Lower lobe of right lung (tissue), 2 donors: ENCODE data around the gene MPPE1. TPM values are rescaled to one million over a fixed set of nuclear protein-coding genes. Genes with fewer than 3 reads are reported as not detected.

Experiments used
- ATAC-seq, 2 donors: fragments of 200-7000 bp; cut with Tn5 transposase; one replicate each; pipeline ENCODE4 v1.9.1; 2020 to 2022; ENCODE audit warnings: mild to moderate bottlenecking in 2 of 2, moderate library complexity in 2 of 2
- DNase-seq: peaks from one replicate; pipeline ENCODE4 v3.0.0-alpha.2; 2020
- H3K27ac ChIP-seq: fragments of 200-600 bp; one replicate; pipeline ENCODE4 v1.8.0; 2022
- H3K27me3 ChIP-seq: fragments of 200-600 bp; one replicate; pipeline ENCODE4 v1.8.0; 2022; ENCODE audit warnings: low read depth
- H3K36me3 ChIP-seq: fragments of 200-600 bp; one replicate; pipeline ENCODE4 v1.8.0; 2022; ENCODE audit warnings: mild to moderate bottlenecking
- H3K4me1 ChIP-seq: fragments of 200-600 bp; one replicate; pipeline ENCODE4 v1.8.0; 2022
- H3K4me3 ChIP-seq: fragments of 200-600 bp; one replicate; pipeline ENCODE4 v1.8.0; 2022; ENCODE audit warnings: mild to moderate bottlenecking
- H3K9me3 ChIP-seq: fragments of 200-600 bp; one replicate; pipeline ENCODE4 v1.8.0; 2022
- CTCF ChIP-seq: fragments of 200-600 bp; IDR thresholded peaks from one replicate; pipeline ENCODE4 v1.8.0; 2022; ENCODE audit warnings: antibody characterized with exemption, mild to moderate bottlenecking
- intact Hi-C: fragments of 100-400 bp; cut with DNase I; formaldehyde crosslinking; loops from one replicate; pipeline ENCODE4 v1.11.0; 2022
- total RNA-seq: library from RNA; stranded (reverse); fragmentation: NEBNext Ultra II Directional; extraction: Animal tissue kit (Norgen Biotek cat#: 25700); gene quantifications from one replicate; pipeline ENCODE4 v1.2.1, GENCODE V29; 2021
- donor health status: DM: no; HTN: yes; CAD: no; lungs with severe emphysema.

MPPE1 gene
- total RNA-seq, 1 donor from 2014 or later: 62.1 TPM

GRCh38 chr18:11847811-11848210, 60.3 kb downstream of the MPPE1 start:
- Histone ChIP-seq H3K27ac (no peak overlapping the region), H3K36me3 (no peaks in the 10 kb centered on the region), H3K4me3 (no peak overlapping the region), H3K27me3 (no peaks in the 10 kb centered on the region), H3K9me3 (no peaks in the 10 kb centered on the region), H3K4me1 (peaks cover 14% of the 10 kb centered on the region)
- no peak for ATAC-seq
- intact Hi-C loops: no loop called here
- TF ChIP-seq CTCF: no peak
- no peak for DNase-seq

GRCh38 chr18:11845654-11846053, 62.5 kb downstream of the MPPE1 start:
- no peaks in the 10 kb centered on the region for H3K27me3 ChIP-seq
- H3K36me3 ChIP-seq: no peaks in the 10 kb centered on the region
- no peaks in the 10 kb centered on the region for H3K9me3 ChIP-seq
- H3K4me1 ChIP-seq: peaks cover 6% of the 10 kb centered on the region
- DNase-seq (no peak), ATAC-seq (no peak)
- TF ChIP-seq CTCF: no peak
- no peak overlapping the region for H3K27ac ChIP-seq
- intact Hi-C loops: no loop called here
- H3K4me3 ChIP-seq: no peak overlapping the region

- Histone ChIP-seq H3K27ac (no peak overlapping the region), H3K4me1 (no peaks in the 10 kb centered on the region), H3K9me3 (no peaks in the 10 kb centered on the region), H3K27me3 (no peaks in the 10 kb centered on the region), H3K4me3 (no peak overlapping the region), H3K36me3 (no peaks in the 10 kb centered on the region)
- TF ChIP-seq CTCF: no peak
- DNase-seq: no peak
- intact Hi-C loops: no loop called here
- no peak for ATAC-seq
Measured at GRCh38 chr18:11844436-11844835, 63.7 kb downstream of the MPPE1 start.

GRCh38 chr18:11842562-11842961, 65.6 kb downstream of the MPPE1 start:
- intact Hi-C loops: no loop called here
- no peaks in the 10 kb centered on the region for H3K4me1 ChIP-seq
- ATAC-seq: no peak
- no peaks in the 10 kb centered on the region for H3K36me3 ChIP-seq
- no peak for TF ChIP-seq CTCF
- no peak for DNase-seq
- no peak overlapping the region for H3K4me3 ChIP-seq
- no peak overlapping the region for H3K27ac ChIP-seq
- H3K27me3 ChIP-seq: no peaks in the 10 kb centered on the region
- H3K9me3 ChIP-seq: no peaks in the 10 kb centered on the region

- intact Hi-C loops: no loop called here
- no peak for TF ChIP-seq CTCF
Measured at GRCh38 chr18:11840493-11840892, 67.6 kb downstream of the MPPE1 start.

GRCh38 chr18:11839556-11839955, 68.6 kb downstream of the MPPE1 start:
- intact Hi-C loops: no loop called here
- H3K9me3 ChIP-seq: no peaks in the 10 kb centered on the region
- H3K27me3 ChIP-seq: no peaks in the 10 kb centered on the region
- TF ChIP-seq CTCF: no peak
- H3K36me3 ChIP-seq: no peaks in the 10 kb centered on the region
- H3K4me3 ChIP-seq: no peak overlapping the region
- no peak overlapping the region for H3K27ac ChIP-seq
- ATAC-seq (no peak), DNase-seq (no peak)
- H3K4me1 ChIP-seq: no peaks in the 10 kb centered on the region

More at GRCh38 chr18:11840493-11840892, 67.6 kb downstream of the MPPE1 start:
- no peaks in the 10 kb centered on the region for H3K9me3 ChIP-seq
- H3K36me3 ChIP-seq: no peaks in the 10 kb centered on the region
- ATAC-seq (no peak), DNase-seq (no peak)
- no peak overlapping the region for H3K4me3 ChIP-seq
- H3K27me3 ChIP-seq: no peaks in the 10 kb centered on the region
- H3K4me1 ChIP-seq: no peaks in the 10 kb centered on the region
- H3K27ac ChIP-seq: no peak overlapping the region
